Measurements from ENCODE around the gene SAMD10.
"Not testable (repeated sequence)": the region's sequence is repeated elsewhere in the genome, so short reads cannot be mapped to it uniquely, and the experiment has no call there.

Gene SAMD10

GRCh38 chr20:63963348-63963741 lies 16.1 kb downstream of the SAMD10 start:
- TF ChIP-seq, protein P1, sequence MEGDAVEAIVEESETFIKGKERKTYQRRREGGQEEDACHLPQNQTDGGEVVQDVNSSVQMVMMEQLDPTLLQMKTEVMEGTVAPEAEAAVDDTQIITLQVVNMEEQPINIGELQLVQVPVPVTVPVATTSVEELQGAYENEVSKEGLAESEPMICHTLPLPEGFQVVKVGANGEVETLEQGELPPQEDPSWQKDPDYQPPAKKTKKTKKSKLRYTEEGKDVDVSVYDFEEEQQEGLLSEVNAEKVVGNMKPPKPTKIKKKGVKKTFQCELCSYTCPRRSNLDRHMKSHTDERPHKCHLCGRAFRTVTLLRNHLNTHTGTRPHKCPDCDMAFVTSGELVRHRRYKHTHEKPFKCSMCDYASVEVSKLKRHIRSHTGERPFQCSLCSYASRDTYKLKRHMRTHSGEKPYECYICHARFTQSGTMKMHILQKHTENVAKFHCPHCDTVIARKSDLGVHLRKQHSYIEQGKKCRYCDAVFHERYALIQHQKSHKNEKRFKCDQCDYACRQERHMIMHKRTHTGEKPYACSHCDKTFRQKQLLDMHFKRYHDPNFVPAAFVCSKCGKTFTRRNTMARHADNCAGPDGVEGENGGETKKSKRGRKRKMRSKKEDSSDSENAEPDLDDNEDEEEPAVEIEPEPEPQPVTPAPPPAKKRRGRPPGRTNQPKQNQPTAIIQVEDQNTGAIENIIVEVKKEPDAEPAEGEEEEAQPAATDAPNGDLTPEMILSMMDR (IDR thresholded peaks at IDR 0.05; ENCODE audit: low read depth, low read length, missing control alignments): no peak
- DNase-seq (ENCODE audit: low read depth): no peak
- no peak overlapping the region for H3K4me3 ChIP-seq (ENCODE audit: low read depth, low read length)

DNA sequence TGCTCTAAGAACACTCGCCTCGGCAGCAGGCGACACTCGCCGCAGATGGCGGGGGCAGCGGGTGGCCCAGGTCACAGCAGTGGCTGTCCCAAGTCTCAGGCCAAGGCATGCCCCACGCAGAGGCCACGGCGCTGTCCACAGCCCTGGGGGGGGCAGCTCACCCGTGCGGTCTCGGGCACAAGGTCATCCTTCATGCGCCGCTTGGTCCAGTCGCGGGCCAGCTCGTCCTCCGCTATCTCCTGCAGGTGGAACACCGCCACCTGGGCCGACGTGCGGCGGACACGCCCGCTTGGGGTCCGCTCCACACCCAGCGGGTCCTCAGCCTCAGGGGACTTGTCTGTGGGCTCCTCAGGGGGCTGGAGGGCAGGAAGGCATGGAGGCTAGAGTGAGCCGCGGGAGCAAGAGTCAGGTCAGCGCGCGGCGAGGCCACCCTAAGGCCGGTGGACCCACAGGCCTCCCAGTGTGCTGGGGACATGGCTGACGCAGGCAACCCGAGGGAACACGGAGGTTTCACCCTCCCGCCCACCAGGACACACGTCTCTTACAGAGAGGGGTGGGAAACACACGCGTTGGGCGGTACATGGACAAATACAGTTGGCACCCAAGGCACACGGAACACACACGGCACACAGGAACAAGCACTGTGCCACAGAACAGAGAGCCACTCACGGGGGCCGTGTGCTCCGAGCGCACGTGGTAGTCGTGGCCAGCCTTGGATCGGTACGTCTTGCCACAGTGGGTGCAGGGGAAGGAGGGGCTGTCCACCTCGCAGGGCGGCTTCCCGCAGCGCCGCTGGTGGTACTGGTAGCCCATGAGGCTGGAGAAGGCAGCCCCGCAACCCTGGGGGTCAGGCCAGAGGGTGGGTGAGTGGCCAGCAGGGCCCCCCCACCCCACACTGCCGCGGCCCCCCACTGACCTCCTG lies 16.8 kb downstream of the SAMD10 start:
- TF ChIP-seq, protein P1 (IDR thresholded peaks at IDR 0.05; ENCODE audit: low read depth, low read length, missing control alignments): no peak
- no peak for DNase-seq (ENCODE audit: low read depth)
- no peak overlapping the region for H3K4me3 ChIP-seq (ENCODE audit: low read depth, low read length)

- DNase-seq (ENCODE audit: low read depth): no peak
- H3K4me3 ChIP-seq (ENCODE audit: low read depth, low read length): no peak overlapping the region
- TF ChIP-seq, protein P1 (IDR thresholded peaks at IDR 0.05; ENCODE audit: low read depth, low read length, missing control alignments): no peak
Measured at GRCh38 chr20:63961664-63962425, 17.6 kb downstream of the SAMD10 start.

DNA sequence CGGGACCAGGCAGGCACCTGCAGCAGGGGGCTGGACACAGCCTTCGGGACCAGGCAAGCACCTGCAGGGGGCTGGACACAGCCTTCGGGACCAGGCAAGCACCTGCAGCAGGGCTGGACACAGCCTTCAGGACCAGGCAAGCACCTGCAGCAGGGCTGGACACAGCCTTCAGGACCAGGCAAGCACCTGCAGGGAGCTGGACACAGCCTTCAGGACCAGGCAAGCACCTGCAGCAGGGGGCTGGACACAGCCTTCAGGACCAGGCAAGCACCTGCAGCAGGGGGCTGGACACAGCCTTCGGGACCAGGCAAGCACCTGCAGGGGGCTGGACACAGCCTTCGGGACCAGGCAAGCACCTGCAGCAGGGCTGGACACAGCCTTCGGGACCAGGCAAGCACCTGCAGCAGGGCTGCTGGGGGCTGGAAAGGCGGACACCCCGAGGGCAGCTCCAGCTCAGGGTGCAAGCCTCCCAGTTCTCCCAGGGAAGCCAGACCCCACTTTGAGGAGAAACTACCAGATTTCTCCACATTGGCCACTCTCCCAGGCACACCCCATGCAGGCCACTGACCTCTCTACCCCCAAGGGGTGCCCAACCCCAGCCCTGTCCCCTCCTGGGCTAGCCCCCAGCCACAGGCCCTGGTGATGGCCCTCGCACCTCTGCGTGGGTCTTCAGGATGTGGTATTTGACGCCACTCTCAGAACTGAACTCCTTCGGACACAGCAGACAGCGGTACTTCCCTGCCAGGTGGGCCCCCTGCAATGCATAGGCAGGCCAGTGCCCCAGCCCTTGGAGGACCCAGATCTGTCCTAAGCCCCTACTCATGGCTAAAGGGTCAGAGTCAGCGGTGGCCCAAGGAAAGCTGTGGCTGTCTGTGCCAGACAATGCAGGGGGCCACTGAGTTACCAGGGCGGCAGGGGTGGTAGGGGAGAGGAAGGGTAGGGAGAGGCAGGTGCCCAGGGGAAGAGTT lies 18.5 kb downstream of the SAMD10 start:
- not testable (repeated sequence) for DNase-seq (ENCODE audit: low read depth); H3K4me3 ChIP-seq (ENCODE audit: low read depth, low read length)

DNA sequence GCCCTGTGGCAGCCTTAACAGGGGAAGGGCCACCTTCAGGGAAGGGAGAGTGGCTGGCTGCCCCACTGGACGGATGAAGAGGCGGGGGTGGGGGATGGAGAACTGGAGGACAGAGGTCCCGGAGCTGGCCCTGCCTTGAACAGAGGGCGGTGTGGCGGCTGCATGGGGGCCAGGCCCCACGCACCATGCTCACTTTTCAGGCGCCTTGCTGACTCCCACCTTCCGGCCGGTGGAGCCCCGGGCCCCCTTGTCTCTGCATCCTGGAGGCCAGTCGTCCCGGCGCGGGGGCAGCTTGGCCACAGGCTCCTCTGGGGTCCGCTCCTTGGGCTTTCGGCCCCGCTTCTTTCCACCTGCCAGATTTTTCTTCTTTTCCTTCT lies 19.8 kb downstream of the SAMD10 start:
- TF ChIP-seq, protein P1 (IDR thresholded peaks at IDR 0.05; ENCODE audit: low read depth, low read length, missing control alignments): no peak
- DNase-seq (ENCODE audit: low read depth): no peak

GRCh38 chr20:63958964-63959698 lies 20.3 kb downstream of the SAMD10 start:
- TF ChIP-seq, protein P1 (IDR thresholded peaks at IDR 0.05; ENCODE audit: low read depth, low read length, missing control alignments): no peak
- DNase-seq (ENCODE audit: low read depth): no peak
- H3K4me3 ChIP-seq (ENCODE audit: low read depth, low read length): no peak overlapping the region

More for the DNA sequence above, 19.8 kb downstream of the SAMD10 start:
- no peak overlapping the region for H3K4me3 ChIP-seq (ENCODE audit: low read depth, low read length)

All from GM12864 (cell line).